ENCODE measurements around the gene HOXC5.

The HOXC5 gene

DNA sequence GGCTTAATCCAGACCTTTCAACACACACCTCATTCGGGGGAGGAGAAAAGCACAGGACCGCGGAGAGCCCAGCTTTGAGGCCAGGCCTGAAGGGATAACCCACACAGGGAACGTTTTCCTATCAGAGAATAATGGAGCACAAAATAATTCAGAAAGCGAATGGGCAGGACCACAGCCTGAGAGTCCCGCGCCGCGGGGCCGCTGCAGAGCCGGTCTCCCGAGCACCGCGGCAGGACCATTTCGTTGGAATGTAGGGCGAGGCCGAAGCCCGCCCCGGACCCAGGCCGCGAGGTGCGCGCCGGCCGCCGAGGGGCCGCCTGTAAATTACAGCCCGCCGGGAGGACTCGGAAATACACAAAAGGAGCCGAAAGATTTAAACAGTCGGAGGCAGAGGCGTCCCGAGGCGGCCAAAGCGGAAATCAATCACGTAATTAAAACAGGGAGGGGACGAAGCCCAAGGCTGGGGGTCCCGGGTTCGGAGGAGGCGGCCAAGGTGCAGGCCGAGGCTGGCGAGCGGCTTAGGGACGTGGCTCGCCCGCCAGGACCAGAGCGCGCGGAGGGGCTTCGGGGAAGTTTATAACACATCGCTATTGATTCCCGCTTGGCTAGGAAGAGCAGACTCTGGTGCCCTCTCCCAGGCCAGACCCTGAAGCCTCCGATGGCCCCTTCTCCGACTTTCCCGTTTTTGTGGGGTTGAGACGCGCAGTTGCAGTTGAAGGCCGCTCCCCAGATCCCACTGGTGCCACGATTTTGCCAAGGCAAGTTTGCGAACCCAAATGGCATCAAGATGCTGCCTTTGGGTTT is 14.5 kb downstream of the HOXC5 start:
- no peak for DNase-seq (ENCODE audit: low read depth)

DNA sequence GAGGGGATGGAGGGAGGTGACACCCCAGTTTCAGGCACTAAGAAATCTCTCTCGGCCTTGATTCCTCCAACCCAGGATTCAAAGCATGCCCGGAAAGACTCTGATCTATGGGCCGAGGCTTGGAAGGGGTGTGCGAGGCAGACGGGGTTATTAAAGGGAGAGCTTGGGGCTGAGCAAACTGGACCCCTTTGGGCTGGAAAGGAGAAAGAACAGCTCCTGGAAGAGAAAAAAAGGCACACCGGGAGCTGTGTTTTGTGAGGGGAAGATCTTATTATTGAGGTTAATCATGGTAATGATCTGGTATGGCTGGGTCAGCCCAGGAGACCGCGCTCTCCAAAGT is 15.1 kb downstream of the HOXC5 start:
- no peak for DNase-seq (ENCODE audit: low read depth)

DNA sequence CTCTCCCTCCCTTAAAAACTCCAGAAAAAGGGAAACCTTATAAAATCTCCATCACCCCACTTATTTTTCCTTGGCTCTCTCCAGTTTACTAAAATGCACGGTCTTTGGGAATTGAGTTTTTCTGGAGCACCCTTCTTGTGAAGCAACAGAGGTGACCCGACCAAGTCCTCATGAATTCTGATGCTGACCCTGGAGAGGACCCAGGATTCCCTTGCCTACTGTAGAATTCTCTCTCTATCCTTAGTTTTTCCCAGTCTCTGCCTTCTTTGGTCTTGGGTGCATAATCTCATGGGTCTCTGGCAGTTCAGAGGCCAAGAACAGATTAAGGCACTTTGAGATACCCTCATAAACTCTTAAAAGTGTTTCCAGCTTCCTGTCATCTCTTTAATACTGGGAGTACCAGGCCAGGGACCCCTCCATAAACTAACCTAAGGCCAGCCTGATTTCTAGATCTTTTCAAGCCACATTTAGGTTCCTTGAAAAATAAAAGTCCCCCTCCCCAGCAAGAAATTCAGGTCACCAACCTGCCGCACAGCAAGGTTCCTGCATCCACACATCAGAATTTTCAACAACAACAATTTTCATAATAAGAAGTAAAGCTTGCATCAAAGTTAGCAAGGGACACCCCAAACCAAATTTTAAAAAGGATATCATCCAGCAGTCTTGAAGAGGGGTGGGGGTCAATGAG is 15.7 kb downstream of the HOXC5 start:
- DNase-seq (ENCODE audit: low read depth), result no peak

GRCh38 chr12:54049108-54049507 is 16.3 kb downstream of the HOXC5 start:
- DNase-seq (ENCODE audit: low read depth), result no peak

- DNase-seq (ENCODE audit: low read depth), result no peak
These were observed 17.6 kb downstream of the HOXC5 start for GRCh38 chr12:54050482-54050810.

GRCh38 chr12:54051026-54051842 is 18.4 kb downstream of the HOXC5 start:
- no peak for DNase-seq (ENCODE audit: low read depth)

DNA sequence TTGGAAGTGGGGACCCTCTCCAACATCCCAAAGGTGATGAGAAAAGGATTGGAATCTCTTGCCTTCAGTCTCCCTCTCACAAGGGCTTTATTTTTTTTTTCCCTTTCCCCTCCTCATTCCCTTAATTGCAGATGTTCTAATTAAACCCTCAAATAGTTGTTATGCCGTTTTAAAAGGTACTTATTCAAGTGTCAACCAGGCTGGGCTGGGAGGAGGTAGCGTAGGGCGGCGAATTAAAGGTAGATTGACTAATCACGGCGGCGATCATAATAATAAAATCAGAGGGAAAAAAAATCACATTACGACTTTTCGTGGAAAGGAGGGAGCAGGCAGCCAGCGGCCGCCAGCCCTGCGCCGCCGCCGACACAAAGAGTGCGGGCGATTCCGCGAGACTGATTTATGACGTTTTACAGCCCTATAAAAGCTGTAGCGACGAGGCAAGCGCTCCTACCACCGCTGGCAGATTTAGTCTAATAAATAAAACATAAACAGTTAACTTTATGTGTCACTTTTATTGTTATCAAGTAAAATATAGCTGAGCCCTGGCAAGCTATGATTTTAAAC is 19.1 kb downstream of the HOXC5 start:
- no peak for DNase-seq (ENCODE audit: low read depth)

DNA sequence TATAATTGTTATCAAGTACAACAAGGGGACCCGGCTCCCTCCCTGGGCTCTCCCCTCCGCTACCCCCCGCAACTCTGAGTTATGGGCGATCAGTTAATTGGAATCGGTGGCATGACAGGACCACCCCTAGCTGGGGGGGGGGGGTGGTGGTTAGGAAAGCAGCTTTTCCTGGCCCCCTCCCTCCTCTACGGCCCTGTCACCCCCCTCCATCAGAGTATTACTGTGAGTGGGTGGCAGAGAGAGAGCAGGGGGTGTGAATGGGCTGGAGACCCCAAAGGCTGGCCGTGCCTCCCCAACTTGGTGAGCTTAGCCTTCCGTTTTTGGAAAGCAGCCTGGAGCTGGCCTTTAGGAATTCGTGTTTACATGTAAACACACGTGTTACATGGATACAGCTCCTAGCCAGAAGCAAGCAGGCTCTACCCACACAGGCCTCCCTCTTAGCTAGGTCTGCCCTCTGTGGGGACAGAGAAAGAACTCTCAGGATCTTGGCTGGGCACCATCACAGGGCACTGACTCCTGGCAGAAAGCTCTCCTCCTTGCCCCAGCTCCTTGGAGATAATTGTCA is 19.7 kb downstream of the HOXC5 start:
- DNase-seq (ENCODE audit: low read depth), result no peak

GRCh38 chr12:54053003-54053750 is 20.3 kb downstream of the HOXC5 start:
- no peak for DNase-seq (ENCODE audit: low read depth)

DNA sequence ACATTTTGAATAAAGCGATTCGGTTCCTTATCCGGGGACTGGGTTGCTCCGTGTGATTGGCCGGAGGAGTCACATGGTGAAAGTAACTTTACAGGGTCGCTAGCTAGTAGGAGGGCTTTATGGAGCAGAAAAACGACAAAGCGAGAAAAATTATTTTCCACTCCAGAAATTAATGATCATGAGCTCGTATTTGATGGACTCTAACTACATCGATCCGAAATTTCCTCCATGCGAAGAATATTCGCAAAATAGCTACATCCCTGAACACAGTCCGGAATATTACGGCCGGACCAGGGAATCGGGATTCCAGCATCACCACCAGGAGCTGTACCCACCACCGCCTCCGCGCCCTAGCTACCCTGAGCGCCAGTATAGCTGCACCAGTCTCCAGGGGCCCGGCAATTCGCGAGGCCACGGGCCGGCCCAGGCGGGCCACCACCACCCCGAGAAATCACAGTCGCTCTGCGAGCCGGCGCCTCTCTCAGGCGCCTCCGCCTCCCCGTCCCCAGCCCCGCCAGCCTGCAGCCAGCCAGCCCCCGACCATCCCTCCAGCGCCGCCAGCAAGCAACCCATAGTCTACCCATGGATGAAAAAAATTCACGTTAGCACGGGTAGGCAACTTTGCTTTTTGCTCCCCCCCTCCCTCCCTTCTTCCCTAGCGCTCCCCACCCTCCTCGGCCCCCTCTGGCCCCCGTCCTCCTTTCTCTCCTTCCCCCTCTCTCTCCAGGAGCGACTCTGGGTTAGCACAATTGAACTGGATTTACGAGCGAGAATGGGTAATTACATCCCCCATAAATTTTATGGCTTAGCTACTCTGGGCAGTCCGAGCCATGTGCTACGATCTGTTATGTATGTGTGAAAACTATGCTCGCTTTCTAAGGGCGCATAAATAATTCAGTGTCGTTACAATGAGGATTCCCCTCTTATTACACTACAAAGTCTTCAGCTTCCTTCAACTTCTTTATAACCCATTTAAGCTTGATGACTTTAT is 21.2 kb downstream of the HOXC5 start, which contains the start of gene HOXC4:
HOXC4 (plus strand) TSS at position 85 of the 991 bp plus-strand sequence; CDS start at position 173, 88 bp downstream.
- DNase-seq (ENCODE audit: low read depth), result no peak

DNA sequence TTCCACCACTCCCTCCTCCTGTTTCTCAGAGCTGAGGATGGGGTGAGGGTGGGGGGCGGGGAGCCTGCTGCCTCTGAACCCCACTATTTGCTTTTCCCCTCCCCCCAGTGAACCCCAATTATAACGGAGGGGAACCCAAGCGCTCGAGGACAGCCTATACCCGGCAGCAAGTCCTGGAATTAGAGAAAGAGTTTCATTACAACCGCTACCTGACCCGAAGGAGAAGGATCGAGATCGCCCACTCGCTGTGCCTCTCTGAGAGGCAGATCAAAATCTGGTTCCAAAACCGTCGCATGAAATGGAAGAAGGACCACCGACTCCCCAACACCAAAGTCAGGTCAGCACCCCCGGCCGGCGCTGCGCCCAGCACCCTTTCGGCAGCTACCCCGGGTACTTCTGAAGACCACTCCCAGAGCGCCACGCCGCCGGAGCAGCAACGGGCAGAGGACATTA is 21.9 kb downstream of the HOXC5 start:
- no peak for DNase-seq (ENCODE audit: low read depth)

GRCh38 chr12:54055552-54055951 is 22.7 kb downstream of the HOXC5 start:
- DNase-seq (ENCODE audit: low read depth), result no peak

DNA sequence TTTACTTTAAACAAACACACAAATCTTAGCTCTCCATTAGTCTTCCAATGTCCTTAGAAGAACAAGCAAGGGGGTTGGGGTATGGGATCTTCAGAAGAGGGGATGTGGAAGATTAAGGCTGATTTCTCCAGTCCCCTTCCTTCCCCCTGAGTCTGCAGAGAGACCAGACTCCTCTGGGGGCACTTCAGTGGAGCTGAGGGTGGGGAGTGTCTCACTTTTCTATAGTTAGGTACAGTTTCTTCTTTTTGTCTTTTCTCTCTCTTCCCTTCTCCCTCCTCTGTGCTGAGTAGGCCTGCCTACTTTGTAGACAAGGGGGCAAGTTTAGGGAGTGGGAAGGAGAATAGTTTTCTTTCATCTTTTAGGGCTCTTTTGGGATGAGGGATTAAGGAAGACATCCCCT is 23.3 kb downstream of the HOXC5 start:
- DNase-seq (ENCODE audit: low read depth), result no peak

GRCh38 chr12:54058128-54058768 is 25.4 kb downstream of the HOXC5 start:
- no peak for DNase-seq (ENCODE audit: low read depth)

- no peak for DNase-seq (ENCODE audit: low read depth)
These were observed 26.8 kb downstream of the HOXC5 start for GRCh38 chr12:54059668-54060067.

DNA sequence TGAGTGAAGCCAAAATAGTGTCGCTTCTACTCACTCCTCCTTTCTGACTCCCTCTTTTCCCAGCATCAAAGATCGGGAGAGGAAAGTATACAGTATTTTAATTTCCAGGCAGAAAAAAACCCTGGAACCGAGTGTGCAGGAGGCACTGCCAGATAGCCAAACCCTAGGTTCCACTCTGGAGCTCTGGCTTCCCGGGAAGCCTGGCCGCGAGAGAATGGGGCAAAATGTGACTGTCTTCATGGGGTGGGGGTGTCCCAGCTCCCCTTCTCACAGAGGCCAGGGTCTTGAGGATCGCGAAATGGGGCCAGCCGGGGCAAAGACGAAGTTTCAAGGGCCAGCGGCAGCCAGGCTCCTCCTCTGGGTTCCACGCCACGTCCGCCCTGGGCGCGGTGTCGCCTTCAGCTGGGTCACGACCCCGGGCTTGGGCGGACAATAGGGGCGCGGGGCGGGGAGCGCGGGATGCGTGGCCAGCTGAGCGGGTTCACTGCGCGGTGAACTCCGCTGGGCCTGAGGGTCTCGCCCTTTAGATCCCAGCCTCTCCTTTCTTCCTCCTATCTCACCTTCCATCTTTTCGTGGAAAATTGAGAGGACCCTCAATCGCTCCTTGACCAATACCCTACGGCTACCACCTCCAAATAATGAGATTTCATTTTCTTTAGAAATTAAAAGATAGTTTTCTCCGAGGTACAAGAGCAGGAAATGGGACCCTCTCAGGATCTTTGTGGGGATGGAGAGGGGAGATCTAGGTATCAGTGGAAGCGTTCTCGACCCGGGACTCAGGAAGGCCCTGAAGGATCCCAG is 27.5 kb downstream of the HOXC5 start:
- DNase-seq (ENCODE audit: low read depth), result no peak

GRCh38 chr12:54060975-54061778 is 28.3 kb downstream of the HOXC5 start:
- DNase-seq (ENCODE audit: low read depth), result no peak

GRCh38 chr12:54065677-54066076 is 32.8 kb downstream of the HOXC5 start:
- no peak for DNase-seq (ENCODE audit: low read depth)

All from stimulated activated CD8-positive, alpha-beta memory T cell treated with anti-CD3 and anti-CD28 coated beads, Interleukin-7, amount 100 ng/mL, for 24 hours (primary cell).